Tibial artery (tissue), 4 donors: ENCODE measurements around the gene IBSP.

Experiments
- DNase-seq, 2 donors: peaks; one replicate each; pipeline ENCODE4 v3.0.0-alpha.2; 2019
- H3K27ac ChIP-seq, 2 donors: fragments of 200-600 bp; sonication (generic) in 1 of 2; 1 replicate in 1 of 2; 2 replicates in 1 of 2; pipeline ENCODE4 v1.5.1; 2018 to 2019; ENCODE audit warnings: mild to moderate bottlenecking in 1 of 2
- H3K27me3 ChIP-seq, 2 donors: fragments of 200-600 bp; sonication (generic) in 1 of 2; one replicate each; pipeline versions ENCODE4 v1.5.1 to v1.6.0; 2016 to 2019
- H3K36me3 ChIP-seq, 3 donors: fragments of 200-600 bp; sonication (generic) in 2 of 3; one replicate each; pipeline ENCODE4 v1.5.1; 2016 to 2019; ENCODE audit warnings: mild to moderate bottlenecking in 2 of 3
- H3K4me1 ChIP-seq, 4 donors: fragments of 200-600 bp; sonication (generic) in 2 of 4; 1 replicate in 3 of 4; 2 replicates in 1 of 4; pipeline ENCODE4 v1.5.1; 2016 to 2019
- H3K4me3 ChIP-seq, 2 donors: fragments of 200-600 bp; sonication (generic) in 1 of 2; 1 replicate in 1 of 2; 2 replicates in 1 of 2; pipeline ENCODE4 v1.5.1; 2018 to 2019; ENCODE audit warnings: mild to moderate bottlenecking in 2 of 2
- H3K9me3 ChIP-seq, 3 donors: fragments of 200-600 bp; sonication (generic) in 1 of 3; one replicate each; pipeline ENCODE4 v1.5.1; 2016 to 2019
- intact Hi-C: fragments of 100-400 bp; cut with DNase I; formaldehyde crosslinking; loops from one replicate; pipeline ENCODE4 v1.15.0; 2023; ENCODE audit warnings: low total_unique reads
- TF ChIP-seq, protein P1 (sequence below), 2 experiments: fragments of 200-600 bp in 1 of 2; fragments of 450-650 bp in 1 of 2; IDR thresholded peaks; one replicate each; pipeline ENCODE4 v1.5.1; 2017 to 2019; ENCODE audit warnings: antibody characterized with exemption in 2 of 2, mild to moderate bottlenecking in 1 of 2, moderate library complexity in 1 of 2

Gene IBSP

DNA sequence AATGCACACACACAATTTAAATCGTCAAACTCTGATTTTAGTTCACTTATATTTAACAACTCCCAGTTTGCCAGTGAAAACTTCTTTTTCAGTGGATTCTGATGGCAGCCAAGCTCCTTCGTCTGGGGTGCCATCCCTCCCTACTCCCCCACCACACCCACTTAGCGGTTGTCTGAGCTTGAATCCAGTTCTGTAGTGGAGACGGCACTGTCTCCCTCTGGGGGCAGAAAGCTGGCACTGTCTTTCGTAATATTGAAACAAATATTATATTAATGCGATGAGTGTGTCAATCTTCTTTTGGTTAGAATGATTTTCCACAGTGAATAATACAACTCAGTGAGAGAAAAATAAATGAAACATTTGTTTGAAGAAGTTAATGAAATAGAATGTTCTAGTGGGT, 38.9 kb downstream of the IBSP start:
- Histone ChIP-seq H3K9me3 (no peaks in the 10 kb centered on the region), H3K4me1 (peaks cover 0 to 7% (median 0%) of the 10 kb centered on the region in 4 donors), H3K27me3 (no peaks in the 10 kb centered on the region), H3K36me3 (no peaks in the 10 kb centered on the region), H3K27ac (no peak overlapping the region), H3K4me3 (no peak overlapping the region)
- intact Hi-C loops: loop anchor here (5.0 kb wide), 1 partner anchor 291 kb away; no protein-coding TSS in a partner anchor
- DNase-seq: no peak
- TF ChIP-seq, protein P1, sequence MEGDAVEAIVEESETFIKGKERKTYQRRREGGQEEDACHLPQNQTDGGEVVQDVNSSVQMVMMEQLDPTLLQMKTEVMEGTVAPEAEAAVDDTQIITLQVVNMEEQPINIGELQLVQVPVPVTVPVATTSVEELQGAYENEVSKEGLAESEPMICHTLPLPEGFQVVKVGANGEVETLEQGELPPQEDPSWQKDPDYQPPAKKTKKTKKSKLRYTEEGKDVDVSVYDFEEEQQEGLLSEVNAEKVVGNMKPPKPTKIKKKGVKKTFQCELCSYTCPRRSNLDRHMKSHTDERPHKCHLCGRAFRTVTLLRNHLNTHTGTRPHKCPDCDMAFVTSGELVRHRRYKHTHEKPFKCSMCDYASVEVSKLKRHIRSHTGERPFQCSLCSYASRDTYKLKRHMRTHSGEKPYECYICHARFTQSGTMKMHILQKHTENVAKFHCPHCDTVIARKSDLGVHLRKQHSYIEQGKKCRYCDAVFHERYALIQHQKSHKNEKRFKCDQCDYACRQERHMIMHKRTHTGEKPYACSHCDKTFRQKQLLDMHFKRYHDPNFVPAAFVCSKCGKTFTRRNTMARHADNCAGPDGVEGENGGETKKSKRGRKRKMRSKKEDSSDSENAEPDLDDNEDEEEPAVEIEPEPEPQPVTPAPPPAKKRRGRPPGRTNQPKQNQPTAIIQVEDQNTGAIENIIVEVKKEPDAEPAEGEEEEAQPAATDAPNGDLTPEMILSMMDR (IDR thresholded peaks at IDR 0.05): peak in 1 of 2 experiments; percentile 16

DNA sequence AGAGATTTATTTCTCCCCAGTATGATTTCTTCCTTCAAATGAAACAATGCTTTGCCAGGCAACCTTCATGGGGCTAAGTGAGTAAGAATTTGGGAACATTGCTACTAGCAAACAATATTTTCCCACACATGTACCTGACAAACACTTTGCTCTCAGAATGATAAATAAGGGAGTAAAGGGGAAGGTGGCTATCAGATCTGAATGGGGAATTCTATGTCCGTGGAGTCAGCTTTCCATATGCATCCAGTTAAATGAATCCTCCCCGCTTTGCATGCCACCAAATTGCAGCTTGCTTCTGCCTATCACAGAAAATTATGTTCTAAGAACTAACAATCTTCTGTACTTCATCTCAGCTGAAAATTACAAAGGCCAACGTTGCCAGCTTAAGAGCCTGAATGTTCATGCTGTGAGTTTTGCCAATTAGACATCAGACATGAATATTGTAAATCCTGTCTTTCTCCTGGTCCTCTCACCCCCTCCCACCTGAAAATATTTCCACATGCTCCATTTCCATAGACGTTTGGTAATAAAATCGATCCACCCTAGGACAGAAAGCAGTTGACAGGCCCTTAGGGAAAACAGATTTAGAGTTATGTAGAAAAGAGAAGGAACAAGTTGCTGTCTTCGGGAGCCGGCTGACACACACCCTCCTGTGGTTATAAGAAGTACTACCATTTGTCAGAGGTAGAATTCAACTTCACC, 39.7 kb downstream of the IBSP start:
- Histone ChIP-seq H3K9me3 (no peaks in the 10 kb centered on the region), H3K27ac (no peak overlapping the region), H3K4me1 (peaks cover 0 to 10% (median 3%) of the 10 kb centered on the region in 4 donors), H3K36me3 (no peaks in the 10 kb centered on the region), H3K4me3 (no peak overlapping the region), H3K27me3 (no peaks in the 10 kb centered on the region)
- intact Hi-C loops: loop anchor here (5.0 kb wide), 1 partner anchor 292 kb away; no protein-coding TSS in a partner anchor
- TF ChIP-seq, protein P1 (IDR thresholded peaks at IDR 0.05): peak; percentile 74 to 75
- peak in 1 of 2 donors; percentile 31 for DNase-seq

DNA sequence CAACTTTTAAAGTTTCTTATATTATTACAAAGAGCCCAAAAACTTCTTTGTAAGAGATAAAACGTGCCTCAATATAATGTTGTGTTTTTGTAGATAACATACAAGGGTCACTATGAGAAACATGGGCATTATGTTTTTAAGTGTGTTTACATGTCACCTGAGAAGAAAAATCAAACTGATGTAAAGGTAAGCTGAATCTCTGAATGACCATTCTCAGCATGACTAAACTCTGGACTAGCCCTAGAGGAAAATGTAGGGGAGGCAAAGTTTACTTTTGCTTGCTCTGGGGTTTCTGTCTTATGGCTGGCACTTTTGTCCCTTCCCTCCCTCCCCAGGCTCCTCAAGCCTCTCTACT, 40.2 kb downstream of the IBSP start:
- H3K9me3 ChIP-seq: no peaks in the 10 kb centered on the region
- DNase-seq: no peak
- peaks cover 0 to 11% (median 5%) of the 10 kb centered on the region in 4 donors for H3K4me1 ChIP-seq
- no peak overlapping the region for H3K27ac ChIP-seq
- H3K27me3 ChIP-seq: no peaks in the 10 kb centered on the region
- intact Hi-C loops: loop anchor here (5.0 kb wide), 1 partner anchor 292 kb away; no protein-coding TSS in a partner anchor
- no peaks in the 10 kb centered on the region for H3K36me3 ChIP-seq
- H3K4me3 ChIP-seq: no peak overlapping the region
- TF ChIP-seq, protein P1 (IDR thresholded peaks at IDR 0.05): no peak

DNA sequence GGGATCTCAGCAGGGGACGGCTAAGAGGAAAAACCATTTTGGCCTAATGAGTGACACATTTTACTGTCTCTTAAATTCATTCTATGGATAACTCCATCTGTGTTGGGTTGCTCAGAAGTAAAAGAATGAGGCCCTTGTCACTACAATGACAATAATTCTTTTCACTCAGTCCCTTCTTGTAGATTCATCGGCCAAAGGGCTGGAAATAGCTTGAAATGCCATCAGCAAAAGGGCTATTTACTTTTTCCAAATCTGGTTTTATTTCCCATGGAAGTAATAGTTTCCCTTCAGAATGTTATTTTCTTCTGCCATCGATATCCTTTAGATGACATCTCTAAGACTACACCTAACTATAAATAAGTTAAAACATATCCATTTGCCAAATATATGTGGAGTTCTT, 40.8 kb downstream of the IBSP start:
- intact Hi-C loops: loop anchor here (5.0 kb wide), 1 partner anchor 468 kb away; no protein-coding TSS in a partner anchor
- H3K4me3 ChIP-seq: no peak overlapping the region
- no peak for DNase-seq

DNA sequence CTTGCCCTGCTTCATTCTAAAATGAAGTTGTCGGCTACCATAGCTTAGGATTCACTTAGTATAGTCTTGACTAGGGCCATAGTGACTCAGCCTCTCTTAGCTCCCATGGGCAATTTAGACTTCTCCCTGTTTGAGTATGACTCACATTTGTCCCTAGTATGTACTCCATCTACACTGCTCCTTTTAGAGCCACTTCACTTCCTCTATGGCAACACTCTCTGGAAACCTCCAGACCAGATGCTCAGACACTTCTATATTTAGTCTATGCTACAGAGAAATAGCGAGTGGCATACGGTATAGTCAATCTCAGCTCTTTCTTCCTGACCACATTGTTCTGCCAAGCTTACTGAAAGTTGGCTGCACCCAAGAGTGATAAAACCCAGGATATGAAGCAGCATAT, 44.6 kb downstream of the IBSP start:
- H3K27me3 ChIP-seq: no peaks in the 10 kb centered on the region
- peaks cover 0 to 11% (median 5%) of the 10 kb centered on the region in 4 donors for H3K4me1 ChIP-seq
- no peaks in the 10 kb centered on the region for H3K9me3 ChIP-seq
- TF ChIP-seq, protein P1 (IDR thresholded peaks at IDR 0.05): no peak
- peak overlapping the region; percentile 1 to 38 for H3K27ac ChIP-seq
- H3K4me3 ChIP-seq: no peak overlapping the region
- DNase-seq: peak in 1 of 2 donors; percentile 35
- intact Hi-C loops: loop anchor here (2.0 to 5.0 kb wide), 2 partner anchors 169 to 472 kb away; no protein-coding TSS in a partner anchor
- H3K36me3 ChIP-seq: no peaks in the 10 kb centered on the region

More for the DNA sequence above, 40.8 kb downstream of the IBSP start:
- Histone ChIP-seq H3K4me1 (peaks cover 0 to 11% (median 5%) of the 10 kb centered on the region in 4 donors), H3K27ac (no peak overlapping the region), H3K9me3 (no peaks in the 10 kb centered on the region), H3K36me3 (no peaks in the 10 kb centered on the region), H3K27me3 (no peaks in the 10 kb centered on the region)
- TF ChIP-seq, protein P1 (IDR thresholded peaks at IDR 0.05): no peak
